HG02852 (cell line): ENCODE results near the gene SLC6A6.

Experiments
- ATAC-seq: cut with Tn5 transposase; IDR thresholded peaks from one replicate; pipeline ENCODE4 v1.9.1; 2021; ENCODE audit warnings: mild to moderate bottlenecking, moderate library complexity; ENCODE audit not compliant: unreplicated experiment

SLC6A6 gene

DNA sequence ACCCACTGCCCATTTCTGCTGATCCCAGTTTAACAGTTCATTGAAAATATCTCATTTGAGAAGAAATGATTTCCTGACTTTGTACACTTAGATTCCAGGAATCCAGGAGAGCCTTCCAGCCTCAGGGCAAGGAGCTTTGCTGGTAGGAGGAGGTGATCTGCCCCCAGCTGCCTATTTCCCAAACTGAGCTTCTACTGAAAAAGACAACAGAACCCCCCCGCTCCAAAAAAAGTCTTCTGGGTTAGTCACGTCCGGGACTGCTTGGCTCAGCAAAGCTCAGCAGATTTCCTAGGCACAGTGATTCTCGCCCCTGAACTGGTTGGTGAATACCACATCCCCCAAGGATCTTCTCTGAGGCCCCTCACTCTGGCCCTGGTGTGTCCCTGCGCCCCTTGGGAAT, 13.1 kb downstream of the SLC6A6 start:
- ATAC-seq, result no peak

DNA sequence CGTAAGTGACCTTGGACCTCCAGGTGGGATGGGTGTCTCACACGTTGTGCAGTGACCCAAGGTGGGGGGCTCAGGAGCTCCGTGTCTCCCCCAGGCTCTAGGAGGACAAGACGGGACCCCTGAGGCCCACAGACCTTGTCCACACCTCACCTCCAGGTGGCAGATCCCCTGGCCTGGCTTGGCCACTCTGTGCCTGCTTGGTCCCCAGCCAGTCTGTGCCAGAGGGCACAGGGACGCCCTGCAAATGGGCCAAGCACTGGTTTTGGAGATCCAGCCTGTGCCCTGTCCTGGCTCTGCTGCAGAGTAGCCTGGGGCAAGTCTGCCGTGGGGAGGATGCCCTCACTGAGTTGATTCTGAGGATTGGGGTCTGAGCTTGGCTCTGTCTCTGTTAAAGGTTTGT, 14.0 kb downstream of the SLC6A6 start:
- ATAC-seq, result no peak

DNA sequence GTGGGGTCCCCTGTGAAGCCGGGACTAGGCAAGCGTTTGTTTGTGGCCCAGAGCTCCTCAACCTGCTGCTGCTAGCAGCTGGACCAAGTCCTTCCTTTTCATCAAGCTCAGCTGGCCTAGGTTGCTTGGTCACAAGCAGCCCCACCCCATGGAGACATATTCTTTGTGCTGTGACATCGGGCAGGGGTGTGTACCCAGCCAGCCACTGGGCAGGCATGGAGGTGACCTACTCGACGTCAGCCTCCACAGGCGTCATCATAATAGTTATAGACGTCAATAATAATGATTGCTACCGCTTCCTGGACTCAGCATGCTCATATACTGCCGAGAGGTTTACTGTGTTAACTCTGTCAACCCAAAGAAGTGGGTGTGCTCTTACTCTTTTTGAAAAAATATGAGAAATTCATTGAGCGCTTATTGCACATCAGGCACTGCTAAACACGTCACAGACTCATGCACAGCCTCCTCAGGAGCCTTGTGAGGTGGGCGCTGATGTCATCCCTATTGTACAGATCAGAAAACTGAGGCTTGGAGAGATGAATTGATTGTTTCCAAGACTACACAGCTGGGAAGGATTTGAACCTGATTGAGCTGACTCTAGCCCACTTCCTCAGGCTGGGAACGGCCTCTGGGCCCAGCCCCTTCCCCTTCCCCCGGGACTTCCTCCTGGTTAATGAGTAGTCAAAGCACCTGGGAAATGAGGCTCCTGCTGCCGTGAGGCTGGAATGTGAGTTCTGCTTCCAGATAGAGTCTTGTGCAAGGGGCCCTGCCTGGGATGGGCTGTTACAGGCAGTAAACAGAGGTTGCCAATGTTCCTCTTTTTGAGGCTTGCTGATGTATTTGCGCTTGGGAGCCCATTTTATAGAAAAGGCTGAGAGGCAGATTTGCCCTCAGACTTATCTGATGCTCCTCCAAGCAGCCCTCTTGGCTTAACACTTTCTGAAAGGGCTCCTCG, 16.2 kb downstream of the SLC6A6 start:
- ATAC-seq, result no peak

DNA sequence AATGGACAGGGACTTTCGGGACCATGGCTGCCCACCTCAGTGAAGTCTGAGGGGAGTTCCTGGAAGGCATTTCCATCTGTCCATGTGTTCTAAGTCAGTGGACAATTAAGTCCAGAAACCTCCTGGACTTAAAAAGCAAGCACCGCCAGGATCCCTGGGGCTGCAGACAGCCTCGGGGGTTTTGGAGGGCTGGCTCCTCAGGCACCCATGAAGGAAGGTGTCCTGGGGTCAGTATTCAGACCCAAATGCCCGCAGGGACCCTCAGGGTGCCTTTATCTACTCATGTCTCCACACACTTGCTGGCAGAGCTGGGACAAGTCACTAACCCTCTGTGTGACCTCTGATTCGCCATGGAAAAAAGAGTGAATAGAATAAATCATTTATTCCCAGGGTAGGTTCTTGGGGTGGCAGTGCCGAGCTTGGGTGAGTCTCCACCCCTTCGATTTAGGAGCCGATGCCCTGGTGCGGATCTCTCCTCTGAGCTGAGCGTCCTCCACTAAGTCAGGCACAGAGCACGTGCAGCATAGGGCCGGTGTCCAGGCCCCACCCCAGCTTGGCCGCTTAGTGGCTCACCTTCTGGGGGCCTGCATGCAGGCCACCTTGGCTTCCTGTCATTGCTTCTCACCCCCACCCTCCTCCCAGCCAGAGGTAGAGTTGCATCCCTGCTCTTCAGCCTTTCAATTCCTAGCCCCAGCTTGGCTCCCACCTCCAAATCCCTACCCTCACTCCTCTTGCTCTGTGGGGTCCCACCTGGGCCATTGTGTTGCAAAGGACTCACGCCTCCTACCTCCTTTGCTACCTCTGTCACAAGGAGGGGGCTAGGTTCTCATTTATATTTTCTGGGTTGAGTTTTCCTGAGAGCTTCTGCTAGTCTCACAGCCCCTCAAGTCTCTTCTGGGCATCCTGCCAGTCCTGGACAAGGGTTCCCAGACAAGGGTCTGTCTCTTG, 19.9 kb downstream of the SLC6A6 start:
- ATAC-seq, result no peak

- ATAC-seq, result no peak
Measured at GRCh38 chr3:14423197-14423743, 20.9 kb downstream of the SLC6A6 start.

DNA sequence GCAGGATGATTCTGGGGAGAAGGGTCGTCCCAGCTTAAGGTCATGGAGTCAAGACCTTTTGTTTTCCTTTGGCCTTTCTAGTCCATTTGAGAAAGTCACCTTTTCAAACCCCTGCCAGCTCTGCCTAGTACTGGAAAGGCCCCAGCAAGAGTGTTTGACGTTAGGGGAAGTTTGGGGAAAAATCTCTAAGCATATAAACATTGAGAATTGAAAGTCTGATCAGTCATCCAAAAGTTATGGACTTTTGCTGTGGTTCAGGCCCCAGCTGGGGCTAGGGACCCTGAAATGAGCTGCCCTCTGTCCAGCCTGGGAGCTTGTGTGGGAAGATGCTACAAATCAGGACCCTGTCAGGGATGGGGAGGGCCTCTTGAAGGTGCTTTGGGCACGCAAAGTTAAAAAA, 21.6 kb downstream of the SLC6A6 start:
- peak; percentile 30 for ATAC-seq

- ATAC-seq, result no peak
Measured at GRCh38 chr3:14424711-14425580, 22.5 kb downstream of the SLC6A6 start.

DNA sequence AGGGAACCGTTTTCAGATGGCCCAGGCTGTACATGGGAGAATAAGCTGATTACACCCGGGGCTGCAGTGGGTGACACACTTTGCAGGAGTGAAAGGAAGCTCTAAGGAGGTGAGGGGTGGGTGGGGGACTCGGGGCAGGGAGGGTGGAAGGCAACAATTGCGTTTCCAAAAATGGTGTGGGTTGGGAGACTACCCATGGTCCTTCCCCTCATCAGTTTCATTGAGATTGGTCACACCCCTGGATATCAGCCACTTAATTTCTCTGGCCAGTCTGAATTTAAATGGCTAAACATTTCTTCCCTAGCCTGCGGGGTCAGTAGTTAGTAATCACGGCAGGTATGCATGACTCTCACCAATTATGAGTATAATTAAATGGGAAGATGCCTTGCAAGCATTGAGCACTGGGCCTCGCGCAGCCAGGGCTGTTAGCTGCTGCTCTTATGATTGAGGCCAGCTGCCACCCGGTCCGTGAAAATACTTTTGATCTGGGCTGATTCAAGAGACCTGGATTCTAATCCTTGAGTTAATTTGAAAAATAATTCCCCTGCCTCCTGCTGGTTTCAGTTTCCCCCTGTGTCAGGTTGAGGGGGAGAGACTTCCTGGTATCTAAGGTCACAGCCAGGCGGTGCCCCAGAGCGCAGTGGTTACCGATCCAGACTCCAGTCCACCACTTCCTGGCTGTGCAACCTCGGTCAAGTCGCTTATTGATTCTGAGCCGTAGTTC, 23.3 kb downstream of the SLC6A6 start:
- peak; percentile 50 for ATAC-seq

GRCh38 chr3:14426305-14426620, 23.9 kb downstream of the SLC6A6 start:
- no peak for ATAC-seq

GRCh38 chr3:14428087-14429033, 26.0 kb downstream of the SLC6A6 start:
- ATAC-seq, result no peak

DNA sequence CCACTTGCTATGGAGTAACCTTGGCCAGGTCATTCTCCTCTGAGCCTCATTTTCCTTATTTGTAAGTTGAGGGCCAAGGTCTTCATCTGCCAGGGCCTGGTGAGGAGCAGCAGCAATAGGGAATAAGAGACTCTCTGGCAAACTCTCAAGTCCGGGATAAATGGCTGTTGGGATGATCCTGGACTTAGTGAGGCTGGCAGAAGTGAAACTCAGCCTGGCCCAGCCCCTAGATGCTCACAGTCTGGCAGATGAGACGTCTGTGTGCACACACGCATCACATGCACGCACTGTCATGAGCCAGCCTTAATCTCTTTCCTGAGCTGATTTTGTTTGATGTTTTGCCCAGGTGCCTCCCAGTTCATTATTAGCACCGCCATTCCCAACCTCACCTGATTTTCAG, 26.8 kb downstream of the SLC6A6 start:
- no peak for ATAC-seq

DNA sequence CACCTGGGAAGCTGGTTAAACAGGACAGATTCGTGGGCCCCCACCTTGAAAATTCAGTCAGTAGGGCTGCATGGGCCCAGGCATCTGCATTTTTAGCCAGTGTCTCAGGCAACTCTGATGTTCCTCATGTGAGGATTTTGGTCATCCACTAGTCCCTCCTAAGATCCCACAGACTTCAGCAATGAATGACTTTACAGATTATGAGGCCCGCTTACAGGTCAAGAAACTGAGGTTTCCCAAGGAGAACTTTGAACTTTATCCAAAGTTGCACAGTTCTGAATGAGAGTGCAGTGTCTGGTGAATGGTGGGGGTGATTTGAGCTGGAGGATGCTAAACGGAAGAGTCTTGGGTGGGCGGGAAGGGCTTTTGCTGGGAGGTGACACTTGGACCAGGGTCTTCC, 27.2 kb downstream of the SLC6A6 start:
- no peak for ATAC-seq

- no peak for ATAC-seq
Measured at GRCh38 chr3:14430053-14430452, 27.6 kb downstream of the SLC6A6 start.

DNA sequence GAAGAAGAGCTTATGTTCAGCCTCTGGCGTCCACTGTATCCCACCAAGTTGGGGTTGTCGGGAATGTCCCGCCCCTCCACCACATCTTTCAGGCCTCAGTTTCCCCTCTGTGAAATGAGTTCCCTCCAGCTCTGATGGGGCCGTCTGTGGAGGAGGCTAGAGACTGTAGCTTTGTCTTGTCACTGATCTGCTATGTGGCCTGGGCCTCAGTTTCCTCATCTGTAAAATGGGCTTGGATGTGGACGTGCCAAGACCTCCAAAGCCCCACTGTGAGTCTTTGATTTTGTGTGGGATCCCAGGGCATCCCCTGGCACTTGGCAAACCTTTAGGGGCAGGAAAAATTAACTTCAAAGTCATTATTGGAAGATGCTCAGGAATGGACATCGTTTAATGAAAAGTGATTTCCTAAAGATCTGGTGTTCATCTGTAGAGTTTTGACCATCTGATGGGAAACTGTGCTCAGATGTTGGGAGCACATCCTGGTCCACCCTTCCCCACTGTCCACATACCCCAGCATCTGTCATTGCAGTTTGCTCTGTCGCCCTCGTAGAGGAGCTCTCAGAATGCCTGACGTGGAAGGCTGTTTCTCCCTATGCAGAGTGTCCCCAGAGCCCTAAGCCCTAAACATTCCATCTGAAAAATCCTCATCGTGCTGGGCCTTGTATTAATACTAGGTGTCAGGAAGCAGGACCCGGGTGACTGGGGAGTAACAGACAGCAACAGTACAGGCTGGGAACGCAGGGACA, 28.5 kb downstream of the SLC6A6 start:
- no peak for ATAC-seq

DNA sequence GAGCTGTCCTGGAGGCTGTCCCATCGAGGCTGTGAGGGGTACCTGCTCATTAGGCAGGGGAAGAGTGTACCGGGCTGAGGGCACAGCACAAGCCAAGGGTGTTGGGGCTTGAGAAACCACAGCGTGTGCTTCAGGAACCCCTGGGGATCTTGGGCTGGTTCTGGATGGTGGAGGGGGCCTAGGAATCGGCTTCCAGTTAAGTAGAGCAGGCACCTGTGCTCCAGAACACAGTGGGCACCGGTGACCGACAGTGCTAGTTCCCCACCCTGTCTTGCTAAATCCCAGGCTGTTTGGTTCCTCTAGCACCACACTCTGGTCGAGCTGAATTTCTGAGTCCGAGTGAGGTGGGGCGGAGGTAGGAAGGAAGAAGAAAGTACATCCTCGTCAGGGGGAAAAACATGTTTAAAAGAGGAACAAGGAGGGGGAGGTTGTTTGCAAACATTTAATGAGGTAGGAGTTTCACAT, 29.1 kb downstream of the SLC6A6 start:
- ATAC-seq, result peak; percentile 30

DNA sequence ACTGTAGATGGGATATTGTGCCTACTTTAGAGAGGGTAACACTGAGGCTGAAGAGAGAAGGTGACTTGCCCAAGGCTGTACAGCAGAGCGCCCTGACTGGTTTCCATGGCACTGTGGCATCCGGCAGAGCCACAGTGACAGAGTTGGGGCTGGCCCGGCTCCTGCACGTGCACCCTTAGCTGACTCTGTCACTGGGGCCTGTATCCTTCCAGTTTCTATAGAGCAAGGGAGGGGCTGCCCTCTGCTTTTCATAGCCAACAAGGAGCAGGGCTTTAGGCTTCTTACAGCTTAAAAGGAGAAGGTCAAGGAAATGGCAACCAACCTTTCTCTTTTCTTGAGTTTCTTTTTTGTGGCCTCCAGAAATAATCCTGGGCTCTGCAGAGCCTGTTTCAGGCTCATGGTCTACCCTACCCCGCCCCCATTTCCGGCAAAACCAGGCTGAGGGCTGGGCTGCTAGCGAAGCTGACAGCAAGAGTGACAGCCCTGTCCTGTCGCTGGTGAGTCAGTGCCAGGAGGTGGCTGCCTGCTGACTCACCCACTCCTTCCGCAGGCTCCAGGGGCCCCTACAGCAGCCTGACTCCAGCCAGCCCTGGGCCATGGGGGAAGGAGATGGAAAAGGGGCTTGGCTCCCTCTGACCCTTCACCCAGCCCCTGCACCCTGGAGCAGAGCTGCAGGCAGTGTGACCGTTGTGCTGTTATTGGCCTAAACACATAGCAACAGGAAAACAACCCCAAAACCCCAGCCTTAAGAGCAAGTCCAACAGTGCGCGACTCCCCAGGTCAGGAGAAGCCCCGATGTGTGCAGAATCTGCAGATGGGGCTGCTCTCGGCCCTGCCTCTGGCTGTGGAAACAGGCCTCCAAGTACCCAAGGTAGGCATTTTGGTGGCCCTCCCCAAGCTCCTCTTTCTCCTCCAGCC, 29.8 kb downstream of the SLC6A6 start:
- ATAC-seq, result peak; percentile 77

GRCh38 chr3:14433106-14433505, 30.7 kb downstream of the SLC6A6 start:
- ATAC-seq, result no peak
